Measurements from ENCODE around the gene DUOXA1. TPM values are rescaled to one million over a fixed set of nuclear protein-coding genes. Genes with fewer than 3 reads are reported as not detected.

DUOXA1 gene
- total RNA-seq, 6 experiments from 2014 or later: not detected

- no peak for ATAC-seq
- H3K4me1 ChIP-seq: no peaks in the 10 kb centered on the region
- peaks cover 0 to 7% (median 0%) of the 10 kb centered on the region in 4 donors for H3K36me3 ChIP-seq
- no peak overlapping the region for H3K4me3 ChIP-seq
- 100% methylated on average over 1 of the region's 12 CpGs for WGBS (ENCODE audit: insufficient coverage, low coverage, low lambda C conversion rate, missing lambda C conversion rate)
- DNase-seq: no peak
- intact Hi-C loops (cut with DNase I): no loop called here
- no peak overlapping the region for H3K27ac ChIP-seq
- H3K9me3 ChIP-seq: no peaks in the 10 kb centered on the region
- TF ChIP-seq POLR2A (IDR thresholded peaks at IDR 0.05) (no peak), CTCF (IDR thresholded peaks at IDR 0.05) (no peak)
- no peaks in the 10 kb centered on the region for H3K27me3 ChIP-seq
Measured at GRCh38 chr15:45171912-45172311, 42.2 kb upstream of the DUOXA1 start.

GRCh38 chr15:45169608-45170480 lies 40.2 kb upstream of the DUOXA1 start:
- WGBS (ENCODE audit: insufficient coverage, low coverage, low lambda C conversion rate, missing lambda C conversion rate): 79% methylated on average over 3 of the region's 4 CpGs
- intact Hi-C loops (cut with DNase I): loop anchor here in 1 of 2 donors (10.0 kb wide), 1 partner anchor 95 kb away; no protein-coding TSS in a partner anchor
- Histone ChIP-seq H3K4me3 (no peak overlapping the region), H3K36me3 (peaks cover 0 to 4% (median 0%) of the 10 kb centered on the region in 4 donors), H3K27ac (no peak overlapping the region), H3K9me3 (no peaks in the 10 kb centered on the region), H3K4me1 (peaks cover 0 to 4% (median 0%) of the 10 kb centered on the region in 4 donors), H3K27me3 (no peaks in the 10 kb centered on the region)
- DNase-seq: no peak
- TF ChIP-seq POLR2A (IDR thresholded peaks at IDR 0.05) (no peak), CTCF (IDR thresholded peaks at IDR 0.05) (no peak)
- no peak for ATAC-seq

GRCh38 chr15:45168751-45169551 lies 39.3 kb upstream of the DUOXA1 start:
- intact Hi-C loops (cut with DNase I): loop anchor here in 1 of 2 donors (10.0 kb wide), 1 partner anchor 96 kb away; no protein-coding TSS in a partner anchor
- WGBS (ENCODE audit: insufficient coverage, low coverage, low lambda C conversion rate, missing lambda C conversion rate): 71% methylated on average over 1 of the region's 9 CpGs
- peaks cover 0 to 4% (median 0%) of the 10 kb centered on the region in 4 donors for H3K4me1 ChIP-seq
- H3K27me3 ChIP-seq: no peaks in the 10 kb centered on the region
- ATAC-seq (no peak), DNase-seq (no peak)
- H3K36me3 ChIP-seq: no peaks in the 10 kb centered on the region
- no peaks in the 10 kb centered on the region for H3K9me3 ChIP-seq
- no peak overlapping the region for H3K4me3 ChIP-seq
- TF ChIP-seq CTCF (IDR thresholded peaks at IDR 0.05) (no peak), POLR2A (IDR thresholded peaks at IDR 0.05) (no peak)
- H3K27ac ChIP-seq: no peak overlapping the region

- H3K36me3 ChIP-seq: no peaks in the 10 kb centered on the region
- H3K27me3 ChIP-seq: no peaks in the 10 kb centered on the region
- H3K27ac ChIP-seq: no peak overlapping the region
- DNase-seq (no peak), ATAC-seq (no peak)
- intact Hi-C loops (cut with DNase I): loop anchor here in 1 of 2 donors (10.0 kb wide), 1 partner anchor 97 kb away; no protein-coding TSS in a partner anchor
- TF ChIP-seq POLR2A (IDR thresholded peaks at IDR 0.05): no peak
- H3K4me1 ChIP-seq: peaks cover 0 to 4% (median 0%) of the 10 kb centered on the region in 4 donors
- no peak overlapping the region for H3K4me3 ChIP-seq
- H3K9me3 ChIP-seq: no peaks in the 10 kb centered on the region
- no CpG with 5 or more reads among the region's 4 CpGs for WGBS (ENCODE audit: insufficient coverage, low coverage, low lambda C conversion rate, missing lambda C conversion rate)
Measured at GRCh38 chr15:45168286-45168685, 38.6 kb upstream of the DUOXA1 start.
